G401 (cell line): ENCODE measurements around the gene FOXQ1. TPM values are rescaled to one million over a fixed set of nuclear protein-coding genes. Genes with fewer than 3 reads are reported as not detected.

Experiments
- DNase-seq: peaks from one replicate; pipeline ENCODE4 v3.0.0-alpha.2; 2015; ENCODE audit warnings: low spot score
- in situ Hi-C: cut with HindIII; loops from 2 replicates; pipeline ENCODE4 v1.10.0; 2016; ENCODE audit warnings: low sequenced_read_pairs, mixed read lengths
- total RNA-seq: library from RNA; depleted of rRNA; stranded (reverse); fragments of >200 nt; shearing (Covaris generic); gene quantifications from 2 replicates; pipeline ENCODE4 v1.2.3, GENCODE V29; 2014

The FOXQ1 gene
- total RNA-seq, 1 experiment from 2014 or later = not detected

DNA sequence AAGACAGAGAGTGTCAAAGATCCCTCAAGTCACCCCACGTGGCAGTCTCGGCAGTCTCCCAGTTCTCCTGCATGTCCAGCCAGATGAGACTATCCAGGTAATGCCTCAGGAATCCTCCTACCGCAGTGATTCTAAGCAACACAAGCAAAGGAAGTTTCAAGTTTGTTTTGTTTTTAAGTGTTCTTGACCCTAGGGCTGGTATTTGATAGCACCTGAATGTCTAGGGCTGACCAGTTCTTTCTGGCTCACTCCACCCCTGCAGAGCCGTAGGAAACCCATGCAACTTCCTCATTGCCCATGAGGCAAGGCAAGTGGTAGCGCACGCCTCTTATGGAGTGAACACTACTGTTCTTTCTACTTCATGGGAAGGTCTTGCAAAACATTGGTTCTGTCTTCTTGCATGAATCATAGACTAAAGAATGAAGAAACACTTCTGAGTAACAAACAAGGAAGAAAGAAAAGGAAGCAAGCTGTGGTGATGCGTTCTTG is 24.8 kb upstream of the FOXQ1 start:
- in situ Hi-C loops = no loop called here
- no peak for DNase-seq

DNA sequence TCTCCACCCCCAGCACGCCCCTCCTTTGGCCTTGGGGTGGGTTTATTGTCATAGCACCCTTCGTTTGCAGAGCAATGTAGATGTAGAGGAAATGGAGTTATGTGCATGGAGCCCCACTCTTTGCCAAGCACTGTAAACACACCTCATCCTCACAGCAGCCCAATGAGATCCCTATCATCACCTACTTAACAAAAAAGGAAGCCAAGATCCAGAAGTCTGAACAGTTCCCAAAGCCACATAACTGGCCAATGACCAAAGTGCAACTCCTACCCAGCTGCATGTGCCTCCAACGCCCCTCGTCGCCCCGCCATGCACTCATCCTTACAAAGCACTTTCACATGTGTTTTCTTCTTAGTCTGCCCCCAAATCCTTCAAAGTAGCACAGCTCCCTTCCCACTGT is 21.8 kb upstream of the FOXQ1 start:
- in situ Hi-C loops = no loop called here
- no peak for DNase-seq

DNA sequence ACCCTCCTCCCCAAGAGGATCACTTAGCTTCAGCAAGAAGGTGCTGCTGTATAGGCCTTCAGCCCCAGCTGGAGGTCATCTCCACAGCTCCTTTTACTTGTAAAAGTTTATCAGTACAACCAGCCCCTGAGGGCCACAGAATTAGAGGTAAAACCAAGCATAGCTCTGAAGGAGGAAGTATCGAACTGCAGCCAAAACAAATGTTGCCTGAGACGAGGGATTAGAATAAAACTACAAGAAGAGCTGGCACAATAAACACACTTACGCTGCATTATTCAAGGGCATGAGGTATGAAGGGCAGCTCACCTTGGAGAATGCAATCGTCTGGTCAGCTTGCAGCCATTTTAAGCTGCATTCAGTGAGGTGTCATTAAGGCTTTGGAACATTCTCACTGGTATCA is 21.1 kb upstream of the FOXQ1 start:
- in situ Hi-C loops = no loop called here

DNA sequence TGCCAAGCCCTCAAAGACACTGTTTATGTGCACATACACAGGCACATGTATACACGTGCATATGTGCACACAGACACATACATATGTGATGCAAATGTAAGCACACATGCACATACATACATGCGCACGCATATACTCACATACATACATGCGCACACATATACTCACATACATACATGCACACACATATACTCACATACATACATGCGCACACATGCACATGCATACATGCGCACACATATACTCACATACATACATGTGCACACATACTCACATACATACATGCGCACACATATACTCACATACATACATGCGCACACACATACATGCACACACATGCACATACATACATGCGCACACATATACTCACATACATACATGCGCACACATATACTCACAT is 20.5 kb upstream of the FOXQ1 start:
- DNase-seq = no peak
- in situ Hi-C loops = no loop called here

More for the DNA sequence above, 21.1 kb upstream of the FOXQ1 start:
- no peak for DNase-seq

DNA sequence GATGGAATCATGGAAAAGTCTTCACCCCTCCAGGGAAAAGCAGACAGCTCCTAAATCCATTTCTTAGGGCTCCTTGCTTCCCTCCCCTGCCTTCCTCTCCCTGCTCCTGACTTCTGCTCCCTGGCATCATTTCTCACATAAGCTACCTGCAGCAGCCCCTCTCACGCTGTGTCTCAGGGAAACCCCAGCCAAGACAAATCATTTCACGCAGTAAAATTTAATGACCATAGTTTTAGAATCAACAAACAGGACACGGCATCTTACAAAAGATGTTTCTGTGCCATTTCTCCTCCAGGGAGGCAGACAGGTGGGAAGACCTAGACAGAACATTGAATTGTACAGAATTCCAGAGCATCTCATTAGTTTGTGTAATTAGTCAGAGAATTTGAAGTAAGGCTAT is 16.5 kb upstream of the FOXQ1 start:
- no peak for DNase-seq
- in situ Hi-C loops = no loop called here

DNA sequence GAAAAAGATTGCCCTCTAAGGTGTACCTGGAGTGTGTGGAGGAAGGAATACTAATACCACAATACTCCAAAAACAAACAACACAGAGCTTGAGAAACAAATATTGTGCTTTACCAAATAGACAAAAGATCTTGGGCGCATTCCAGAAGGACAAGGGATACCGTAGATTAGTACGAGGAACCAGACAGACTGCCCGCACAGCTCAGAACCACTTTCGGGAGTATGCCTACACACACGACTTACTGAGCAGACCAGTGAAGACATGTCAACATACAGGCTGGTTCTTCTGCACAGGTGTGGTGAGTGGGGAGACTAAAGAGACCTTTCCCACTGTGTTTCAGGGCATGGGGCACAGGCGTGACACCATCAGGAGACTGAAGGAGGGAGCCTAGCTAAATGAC is 15.8 kb upstream of the FOXQ1 start:
- no peak for DNase-seq
- in situ Hi-C loops = no loop called here

DNA sequence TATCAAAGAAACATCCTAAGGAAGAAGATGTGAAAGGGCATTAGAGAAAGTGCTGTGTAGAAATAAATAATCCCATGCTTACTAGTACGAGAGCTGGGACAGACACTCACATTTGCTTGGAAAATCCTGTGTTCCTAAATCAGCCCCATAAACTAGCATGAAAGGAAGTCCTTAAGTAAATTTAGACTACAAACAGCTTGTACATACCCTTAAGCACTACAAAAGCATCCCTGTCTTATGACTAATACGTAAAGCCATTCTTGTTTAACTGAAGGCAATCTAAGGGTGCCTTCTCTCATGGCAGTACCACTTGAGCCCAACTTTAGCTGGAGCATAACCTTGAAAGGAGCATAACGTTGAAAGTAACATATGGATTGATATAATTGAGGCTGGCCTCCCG is 15.4 kb upstream of the FOXQ1 start:
- DNase-seq = no peak
- in situ Hi-C loops = no loop called here

DNA sequence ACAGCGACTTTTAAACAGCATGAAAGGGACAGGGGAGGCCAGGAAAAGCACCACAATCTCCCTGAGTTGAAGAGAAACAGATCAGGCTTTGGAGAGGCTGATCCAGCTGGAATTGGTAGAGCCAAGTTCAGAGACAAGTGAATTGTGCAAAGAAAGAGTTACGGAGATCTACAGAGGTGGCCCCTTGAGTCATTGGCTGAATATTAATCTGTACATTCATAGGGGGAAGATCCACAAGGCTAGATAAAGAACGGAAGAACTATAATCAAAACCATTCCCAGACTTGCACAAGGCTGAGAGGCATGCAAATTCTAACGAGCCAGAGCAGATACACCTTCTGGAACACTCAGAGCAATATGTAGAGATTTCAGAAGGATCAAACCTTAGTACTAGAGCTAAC is 14.2 kb upstream of the FOXQ1 start:
- DNase-seq = no peak
- in situ Hi-C loops = no loop called here

DNA sequence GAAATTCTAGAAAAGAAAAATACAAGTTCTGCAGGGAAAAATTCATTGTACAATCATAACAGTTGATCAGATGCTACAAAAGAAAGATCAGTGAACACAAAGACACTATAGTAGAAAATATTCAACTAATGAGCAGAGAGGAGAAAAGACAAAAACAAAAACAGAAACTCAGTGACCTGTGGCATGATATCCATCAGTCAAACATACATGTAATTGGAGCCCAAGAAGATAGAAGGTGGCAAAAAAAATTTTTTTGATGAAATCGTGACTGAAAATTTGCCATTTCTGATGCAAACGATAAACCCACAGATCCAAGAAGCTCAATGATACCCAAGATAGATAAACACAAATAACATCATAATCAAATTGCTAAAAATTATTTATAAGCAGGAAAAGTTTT is 13.1 kb upstream of the FOXQ1 start:
- in situ Hi-C loops = no loop called here
- DNase-seq = no peak

DNA sequence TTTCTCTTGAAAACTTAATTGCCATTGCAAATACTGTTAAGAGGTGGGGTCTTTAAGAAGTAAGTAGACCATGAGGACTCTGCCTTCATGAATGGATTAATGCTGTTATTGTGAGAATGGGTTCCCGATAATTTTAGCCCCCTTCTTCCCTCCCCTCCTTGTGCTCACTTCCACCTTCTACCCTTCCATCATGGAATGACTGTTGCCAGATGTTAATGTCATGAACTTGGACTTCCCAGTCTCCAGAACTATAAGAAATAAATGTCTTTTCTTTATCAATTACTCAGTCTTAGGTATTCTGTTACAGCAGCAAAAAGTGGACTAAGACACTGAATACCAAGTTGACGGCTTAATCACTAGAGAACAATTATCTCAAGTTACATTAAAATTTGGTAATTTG is 5.8 kb upstream of the FOXQ1 start:
- in situ Hi-C loops = no loop called here
- DNase-seq = no peak

DNA sequence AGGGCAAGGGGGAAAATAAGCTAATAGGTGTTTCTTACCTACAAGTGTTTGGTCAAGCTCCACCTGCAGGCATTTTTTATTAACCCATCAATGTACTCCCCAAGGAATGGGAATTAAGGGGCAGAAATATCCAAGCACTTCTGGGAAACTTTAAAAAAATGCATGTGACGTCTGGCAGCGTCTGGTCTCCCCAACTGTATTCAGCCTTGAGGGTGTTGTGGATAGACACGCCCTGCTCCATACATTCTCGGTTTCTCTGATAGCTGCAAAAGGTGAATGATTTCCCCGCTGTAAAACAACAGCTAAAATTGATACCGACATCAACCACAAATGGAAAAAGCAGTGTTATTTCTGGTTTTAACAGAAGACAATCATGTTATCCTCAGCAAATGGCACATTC is 2.5 kb upstream of the FOXQ1 start:
- in situ Hi-C loops = no loop called here
- DNase-seq = no peak

DNA sequence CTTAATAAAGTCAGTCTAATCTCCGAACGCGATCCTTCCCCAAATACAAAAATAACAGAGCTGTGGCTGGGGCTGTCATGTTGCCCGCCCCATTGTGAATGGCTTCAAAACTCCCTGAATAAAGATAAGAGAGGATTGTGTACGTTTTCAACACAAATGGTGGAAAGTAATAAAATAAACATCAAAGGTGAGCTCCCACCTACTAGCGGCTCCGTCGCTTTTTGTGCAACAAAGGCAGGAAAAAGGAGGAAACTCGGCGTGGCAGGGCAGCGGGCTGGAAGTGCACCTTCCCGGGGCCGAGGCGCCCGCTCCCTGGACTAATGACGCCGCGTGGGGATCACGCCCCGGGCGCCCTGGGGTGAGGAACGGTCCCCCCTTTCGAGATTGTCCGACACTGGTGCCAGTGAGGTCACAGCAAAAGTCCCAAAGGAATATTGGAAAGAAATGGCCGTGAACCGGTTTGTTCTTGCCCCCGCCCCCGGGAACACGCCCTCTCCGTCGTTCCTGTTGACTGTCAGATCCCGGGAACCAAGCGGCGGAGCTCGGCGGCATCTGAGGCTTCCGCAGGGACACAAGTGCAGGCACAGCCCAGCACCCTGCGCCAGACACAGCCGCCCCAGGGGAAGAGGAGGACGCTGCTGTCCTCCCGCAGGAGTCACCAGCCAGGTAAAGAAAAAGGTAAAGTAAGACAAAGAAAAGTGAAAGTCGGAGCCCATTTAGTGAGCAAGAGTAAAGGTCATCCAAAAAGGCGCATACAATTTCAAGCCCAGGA is 1.1 kb upstream of the FOXQ1 start:
- in situ Hi-C loops = no loop called here
- peak; percentile 15 for DNase-seq

DNA sequence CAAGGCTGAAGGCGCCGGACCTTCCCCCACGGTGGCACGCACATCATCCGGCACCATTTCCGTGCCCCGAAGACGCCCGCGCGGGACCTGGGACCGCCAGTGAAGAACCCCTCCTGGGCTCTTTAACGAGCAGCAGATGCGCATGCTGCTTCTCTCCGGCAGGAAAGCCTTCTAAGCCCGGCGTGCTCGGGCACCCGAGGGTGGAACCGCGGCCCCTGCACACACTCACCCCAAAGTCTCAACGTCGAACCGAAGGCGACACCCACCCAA is 240 bp downstream of the FOXQ1 start:
- DNase-seq = no peak
- in situ Hi-C loops = no loop called here

DNA sequence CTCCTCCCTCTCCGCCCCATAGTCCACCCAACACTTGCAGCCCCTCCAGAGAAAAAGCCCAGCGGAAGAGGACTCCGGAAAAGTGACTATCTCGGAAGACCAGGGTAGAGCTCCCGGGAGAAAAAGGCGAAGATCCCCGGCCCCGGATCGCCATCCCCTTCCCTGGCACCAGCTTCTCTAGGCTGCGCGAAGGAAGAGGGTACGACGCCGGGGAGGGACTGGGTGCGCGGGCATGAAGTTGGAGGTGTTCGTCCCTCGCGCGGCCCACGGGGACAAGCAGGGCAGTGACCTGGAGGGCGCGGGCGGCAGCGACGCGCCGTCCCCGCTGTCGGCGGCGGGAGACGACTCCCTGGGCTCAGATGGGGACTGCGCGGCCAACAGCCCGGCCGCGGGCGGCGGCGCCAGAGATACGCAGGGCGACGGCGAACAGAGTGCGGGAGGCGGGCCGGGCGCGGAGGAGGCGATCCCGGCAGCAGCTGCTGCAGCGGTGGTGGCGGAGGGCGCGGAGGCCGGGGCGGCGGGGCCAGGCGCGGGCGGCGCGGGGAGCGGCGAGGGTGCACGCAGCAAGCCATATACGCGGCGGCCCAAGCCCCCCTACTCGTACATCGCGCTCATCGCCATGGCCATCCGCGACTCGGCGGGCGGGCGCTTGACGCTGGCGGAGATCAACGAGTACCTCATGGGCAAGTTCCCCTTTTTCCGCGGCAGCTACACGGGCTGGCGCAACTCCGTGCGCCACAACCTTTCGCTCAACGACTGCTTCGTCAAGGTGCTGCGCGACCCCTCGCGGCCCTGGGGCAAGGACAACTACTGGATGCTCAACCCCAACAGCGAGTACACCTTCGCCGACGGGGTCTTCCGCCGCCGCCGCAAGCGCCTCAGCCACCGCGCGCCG is 822 bp downstream of the FOXQ1 start:
- in situ Hi-C loops = no loop called here
- DNase-seq = no peak

DNA sequence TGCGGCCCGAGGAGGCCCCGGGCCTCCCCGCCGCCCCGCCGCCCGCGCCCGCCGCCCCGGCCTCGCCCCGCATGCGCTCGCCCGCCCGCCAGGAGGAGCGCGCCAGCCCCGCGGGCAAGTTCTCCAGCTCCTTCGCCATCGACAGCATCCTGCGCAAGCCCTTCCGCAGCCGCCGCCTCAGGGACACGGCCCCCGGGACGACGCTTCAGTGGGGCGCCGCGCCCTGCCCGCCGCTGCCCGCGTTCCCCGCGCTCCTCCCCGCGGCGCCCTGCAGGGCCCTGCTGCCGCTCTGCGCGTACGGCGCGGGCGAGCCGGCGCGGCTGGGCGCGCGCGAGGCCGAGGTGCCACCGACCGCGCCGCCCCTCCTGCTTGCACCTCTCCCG is 1.5 kb downstream of the FOXQ1 start:
- in situ Hi-C loops = no loop called here
- DNase-seq = no peak

DNA sequence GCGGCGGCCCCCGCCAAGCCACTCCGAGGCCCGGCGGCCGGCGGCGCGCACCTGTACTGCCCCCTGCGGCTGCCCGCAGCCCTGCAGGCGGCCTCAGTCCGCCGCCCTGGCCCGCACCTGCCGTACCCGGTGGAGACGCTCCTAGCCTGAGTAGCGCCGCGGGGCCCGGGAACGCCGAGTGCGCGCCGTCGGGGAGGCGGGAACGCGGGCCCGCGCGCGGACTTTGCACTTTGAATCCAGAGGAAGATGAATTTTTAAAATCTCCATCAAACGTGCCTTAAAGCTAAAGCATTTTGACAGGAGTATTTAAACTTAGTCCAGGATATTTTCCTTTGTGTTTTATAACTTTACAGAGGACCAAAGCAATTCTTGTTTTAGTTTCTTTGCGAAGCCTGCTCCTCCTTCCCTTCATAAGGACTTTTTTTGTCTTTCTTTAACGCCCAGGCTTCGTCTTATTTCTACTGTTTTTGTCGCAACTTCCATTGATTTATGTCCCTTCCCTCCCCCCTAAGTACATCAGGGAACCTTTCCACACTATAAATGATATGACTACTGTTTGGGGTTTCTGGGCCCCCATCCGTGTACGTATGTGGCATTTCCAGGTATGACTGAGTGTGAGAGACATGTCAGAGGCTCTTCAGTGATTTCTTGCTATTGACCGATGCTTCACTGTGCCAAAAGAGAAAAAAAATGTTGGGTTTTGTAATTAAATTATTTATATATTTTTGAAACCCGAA is 2.0 kb downstream of the FOXQ1 start:
- in situ Hi-C loops = no loop called here
- DNase-seq = no peak

DNA sequence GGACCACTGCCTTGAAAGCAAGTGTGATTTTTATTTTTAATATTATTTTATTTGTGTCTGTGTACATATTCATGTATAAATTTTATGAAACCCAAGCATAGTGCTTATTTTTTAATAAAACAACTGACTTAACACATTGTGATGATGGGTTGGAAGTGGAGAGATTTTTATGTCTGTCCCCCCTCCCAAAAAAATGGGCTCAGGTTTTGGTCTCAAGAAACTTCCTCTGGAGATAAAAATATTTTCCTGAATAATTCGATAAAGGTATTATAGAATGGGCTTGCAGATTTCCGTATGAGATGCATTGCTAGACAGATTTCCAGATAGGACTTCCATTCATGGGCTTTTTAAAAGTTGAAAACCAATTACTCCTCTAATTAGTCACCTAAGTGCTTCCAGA is 2.7 kb downstream of the FOXQ1 start:
- no peak for DNase-seq
- in situ Hi-C loops = no loop called here

DNA sequence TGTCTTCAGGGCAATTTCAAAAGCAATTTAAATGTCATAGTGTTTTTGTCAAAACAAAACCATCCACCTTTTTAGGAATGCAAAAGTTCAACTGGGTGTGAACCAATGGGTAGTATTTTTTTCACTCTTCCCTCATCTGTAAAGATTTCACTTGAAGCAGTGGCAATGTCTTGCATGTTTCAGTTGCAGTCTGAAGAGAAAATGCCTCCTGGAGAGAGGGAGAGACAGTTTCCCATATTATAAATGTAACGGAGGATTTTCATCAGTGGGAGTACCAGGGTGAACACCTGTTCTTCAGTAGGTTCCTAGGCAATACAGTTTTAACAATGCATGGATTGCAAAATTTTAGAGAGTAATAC is 3.3 kb downstream of the FOXQ1 start:
- DNase-seq = no peak
- in situ Hi-C loops = no loop called here

DNA sequence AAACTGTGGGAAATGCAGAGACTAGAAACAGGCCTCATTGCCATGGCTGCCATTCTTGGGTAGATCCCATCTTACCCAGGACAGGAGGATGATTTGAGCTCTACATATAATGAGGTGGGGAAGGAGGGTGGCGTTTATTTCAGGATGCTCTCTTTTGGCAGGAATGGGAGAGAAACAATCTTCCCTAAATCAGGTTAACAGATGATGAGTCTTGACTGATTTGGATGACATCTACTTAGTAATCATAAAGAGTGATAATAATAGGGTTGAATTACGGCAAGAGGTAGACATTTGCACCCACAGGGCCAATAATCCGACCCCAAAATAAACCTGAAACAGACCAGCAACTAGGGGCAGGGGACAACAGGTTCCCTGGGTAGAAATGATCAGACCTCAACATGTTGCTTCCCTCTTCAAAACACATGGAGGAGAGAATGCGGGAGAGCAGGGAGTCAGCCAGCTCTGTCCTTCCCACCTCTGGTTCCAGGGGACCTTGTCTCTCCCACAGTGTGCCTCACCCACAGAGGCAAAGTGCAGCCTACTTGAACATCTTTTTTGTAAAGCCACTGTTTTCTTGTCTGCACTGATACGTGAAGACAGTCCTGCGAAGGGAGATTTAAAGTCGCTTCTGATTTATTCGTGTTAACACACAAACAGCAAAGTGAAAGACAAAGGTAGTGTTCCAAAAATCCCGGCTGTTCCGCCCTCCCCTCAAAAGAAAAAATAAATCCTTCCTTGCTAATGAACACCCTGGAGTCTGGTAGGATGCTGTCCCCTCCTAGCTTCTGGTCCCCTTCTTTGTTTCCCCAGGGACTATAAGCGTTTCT is 3.9 kb downstream of the FOXQ1 start:
- DNase-seq = no peak
- in situ Hi-C loops = no loop called here
